ENCODE measurements around the gene SPRED2. TPM values are rescaled to one million over a fixed set of nuclear protein-coding genes. Genes with fewer than 3 reads are reported as not detected.

Gene SPRED2
- total RNA-seq, 1 experiment from 2014 or later = 13.6 TPM

GRCh38 chr2:65415091-65415490, 17.3 kb downstream of the SPRED2 start:
- DNase-seq (ENCODE audit: low spot score) = no peak

GRCh38 chr2:65413610-65414009, 18.8 kb downstream of the SPRED2 start:
- no peak for DNase-seq (ENCODE audit: low spot score)

GRCh38 chr2:65413106-65413505, 19.3 kb downstream of the SPRED2 start:
- no peak for DNase-seq (ENCODE audit: low spot score)

- no peak for DNase-seq (ENCODE audit: low spot score)
Measured at GRCh38 chr2:65411056-65411795, 21.2 kb downstream of the SPRED2 start.

- no peak for DNase-seq (ENCODE audit: low spot score)
Measured at GRCh38 chr2:65409045-65409444, 23.4 kb downstream of the SPRED2 start.

- peak; percentile 23 for DNase-seq (ENCODE audit: low spot score)
Measured at GRCh38 chr2:65407240-65407639, 25.2 kb downstream of the SPRED2 start.

GRCh38 chr2:65404988-65405697, 27.3 kb downstream of the SPRED2 start:
- no peak for DNase-seq (ENCODE audit: low spot score)

- no peak for DNase-seq (ENCODE audit: low spot score)
Measured at GRCh38 chr2:65403529-65403915, 28.9 kb downstream of the SPRED2 start.

- no peak for DNase-seq (ENCODE audit: low spot score)
Measured at GRCh38 chr2:65402780-65403528, 29.4 kb downstream of the SPRED2 start.

- no peak for DNase-seq (ENCODE audit: low spot score)
Measured at GRCh38 chr2:65402323-65402722, 30.1 kb downstream of the SPRED2 start.

GRCh38 chr2:65397122-65397521, 35.3 kb downstream of the SPRED2 start:
- DNase-seq (ENCODE audit: low spot score) = peak; percentile 54

- no peak for DNase-seq (ENCODE audit: low spot score)
Measured at GRCh38 chr2:65396348-65397026, 35.9 kb downstream of the SPRED2 start.

- peak; percentile 35 for DNase-seq (ENCODE audit: low spot score)
Measured at GRCh38 chr2:65395621-65396347, 36.6 kb downstream of the SPRED2 start.

- no peak for DNase-seq (ENCODE audit: low spot score)
Measured at GRCh38 chr2:65393743-65394422, 38.5 kb downstream of the SPRED2 start.

GRCh38 chr2:65393046-65393445, 39.4 kb downstream of the SPRED2 start:
- DNase-seq (ENCODE audit: low spot score) = no peak

- no peak for DNase-seq (ENCODE audit: low spot score)
Measured at GRCh38 chr2:65392609-65393008, 39.8 kb downstream of the SPRED2 start.

- DNase-seq (ENCODE audit: low spot score) = no peak
Measured at GRCh38 chr2:65390134-65390533, 42.3 kb downstream of the SPRED2 start.

- no peak for DNase-seq (ENCODE audit: low spot score)
Measured at GRCh38 chr2:65389476-65389875, 42.9 kb downstream of the SPRED2 start.

- no peak for DNase-seq (ENCODE audit: low spot score)
Measured at GRCh38 chr2:65388596-65389390, 43.6 kb downstream of the SPRED2 start.

GRCh38 chr2:65388051-65388531, 44.3 kb downstream of the SPRED2 start:
- DNase-seq (ENCODE audit: low spot score) = no peak

Measured in A172 (cell line).